ENCODE measurements around the gene HIVEP1.
A peak's percentile ranks its signal among the peaks of the same experiment; 100 is the strongest.
"Not testable (repeated sequence)": the region's sequence is repeated elsewhere in the genome, so short reads cannot be mapped to it uniquely, and the experiment has no call there.

The HIVEP1 gene

GRCh38 chr6:12090714-12091113, 78.6 kb downstream of the HIVEP1 start:
- no peak for DNase-seq (ENCODE audit: low spot score)

GRCh38 chr6:12092762-12093161, 80.7 kb downstream of the HIVEP1 start:
- no peak for DNase-seq (ENCODE audit: low spot score)

- no peak for DNase-seq (ENCODE audit: low spot score)
Measured at GRCh38 chr6:12094689-12095088, 82.6 kb downstream of the HIVEP1 start.

- DNase-seq (ENCODE audit: low spot score): no peak
Measured at GRCh38 chr6:12096342-12096741, 84.2 kb downstream of the HIVEP1 start.

- DNase-seq (ENCODE audit: low spot score): no peak
Measured at GRCh38 chr6:12097791-12098190, 85.7 kb downstream of the HIVEP1 start.

GRCh38 chr6:12099623-12100338, 87.7 kb downstream of the HIVEP1 start:
- no peak for DNase-seq (ENCODE audit: low spot score)

- no peak for DNase-seq (ENCODE audit: low spot score)
Measured at GRCh38 chr6:12101048-12101447, 88.9 kb downstream of the HIVEP1 start.

GRCh38 chr6:12101653-12102312, 89.7 kb downstream of the HIVEP1 start:
- DNase-seq (ENCODE audit: low spot score): no peak

- DNase-seq (ENCODE audit: low spot score): no peak
Measured at GRCh38 chr6:12102350-12102749, 90.2 kb downstream of the HIVEP1 start.

GRCh38 chr6:12103158-12103557, 91.0 kb downstream of the HIVEP1 start:
- no peak for DNase-seq (ENCODE audit: low spot score)

GRCh38 chr6:12105271-12105670, 93.2 kb downstream of the HIVEP1 start:
- DNase-seq (ENCODE audit: low spot score): no peak

GRCh38 chr6:12108376-12108775, 96.3 kb downstream of the HIVEP1 start:
- not testable (repeated sequence) for DNase-seq (ENCODE audit: low spot score)

GRCh38 chr6:12110523-12111362, 98.6 kb downstream of the HIVEP1 start:
- DNase-seq (ENCODE audit: low spot score): no peak

- DNase-seq (ENCODE audit: low spot score): no peak
Measured at GRCh38 chr6:12111363-12111670, 99.2 kb downstream of the HIVEP1 start.

- no peak for DNase-seq (ENCODE audit: low spot score)
Measured at GRCh38 chr6:12112540-12113189, 100.6 kb downstream of the HIVEP1 start.

GRCh38 chr6:12113190-12113577, 101.1 kb downstream of the HIVEP1 start:
- no peak for DNase-seq (ENCODE audit: low spot score)

- peak; percentile 47 for DNase-seq (ENCODE audit: low spot score)
Measured at GRCh38 chr6:12114055-12114503, 102.0 kb downstream of the HIVEP1 start.

- DNase-seq (ENCODE audit: low spot score): no peak
Measured at GRCh38 chr6:12115001-12115400, 102.9 kb downstream of the HIVEP1 start.

- peak; percentile 38 for DNase-seq (ENCODE audit: low spot score)
Measured at GRCh38 chr6:12115492-12115891, 103.4 kb downstream of the HIVEP1 start.

- DNase-seq (ENCODE audit: low spot score): no peak
Measured at GRCh38 chr6:12116264-12116800, 104.2 kb downstream of the HIVEP1 start.

GRCh38 chr6:12116978-12117377, 104.9 kb downstream of the HIVEP1 start:
- DNase-seq (ENCODE audit: low spot score): no peak

GRCh38 chr6:12118607-12119006, 106.5 kb downstream of the HIVEP1 start:
- DNase-seq (ENCODE audit: low spot score): no peak
